ENCODE data around the gene PPP2R2B.
"Not testable (repeated sequence)": the region's sequence is repeated elsewhere in the genome, so short reads cannot be mapped to it uniquely, and the experiment has no call there.

PPP2R2B gene

GRCh38 chr5:146731909-146732659, 146.5 kb downstream of the PPP2R2B start:
- DNase-seq = no peak

DNA sequence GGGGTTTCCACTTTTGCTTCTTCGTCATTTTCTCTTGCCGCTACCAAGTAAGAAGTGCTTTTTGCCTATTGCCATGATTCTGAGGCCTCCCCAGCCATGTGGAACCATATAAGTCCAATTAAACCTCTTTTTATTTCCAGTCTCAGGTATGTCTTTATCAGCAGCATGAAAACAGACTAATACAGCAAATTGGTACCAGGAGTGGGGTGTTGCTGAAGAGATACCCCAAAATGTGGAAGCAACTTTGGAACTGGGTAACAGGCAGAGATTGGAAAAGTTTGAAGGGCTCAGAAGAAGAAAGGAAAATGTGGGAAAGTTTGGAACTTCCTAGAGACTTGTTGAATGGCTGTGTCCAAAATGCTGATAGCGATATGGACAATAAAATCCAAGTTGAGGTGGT, 149.8 kb downstream of the PPP2R2B start:
- DNase-seq = not testable (repeated sequence)

GRCh38 chr5:146726891-146727290, 151.7 kb downstream of the PPP2R2B start:
- no peak for DNase-seq

GRCh38 chr5:146726020-146726419, 152.5 kb downstream of the PPP2R2B start:
- DNase-seq = no peak

- no peak for DNase-seq
Observed at GRCh38 chr5:146725025-146725424, 153.5 kb downstream of the PPP2R2B start.

DNA sequence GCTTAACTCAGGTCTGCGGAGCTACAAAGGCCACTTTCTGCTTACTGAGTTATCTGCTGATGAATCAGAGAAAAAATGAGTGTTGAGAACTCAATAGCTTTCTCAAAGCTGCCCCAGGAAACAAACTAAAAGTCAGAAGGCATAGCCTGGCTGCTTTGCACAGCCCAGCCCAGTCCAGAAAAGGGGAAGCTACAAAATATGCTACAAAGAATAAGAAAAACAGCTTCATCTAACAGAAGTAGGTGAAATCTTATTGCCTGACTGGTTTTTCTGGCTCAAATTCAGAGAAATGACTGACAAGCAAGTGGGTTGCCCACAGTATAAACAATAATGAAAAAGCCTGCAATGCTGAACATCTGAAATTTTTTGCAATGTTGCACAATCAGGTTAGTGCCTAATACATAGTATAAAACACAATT, 156.2 kb downstream of the PPP2R2B start:
- no peak for DNase-seq

GRCh38 chr5:146721073-146721815, 157.3 kb downstream of the PPP2R2B start:
- no peak for DNase-seq

- no peak for DNase-seq
Observed at GRCh38 chr5:146720107-146720506, 158.4 kb downstream of the PPP2R2B start.

DNA sequence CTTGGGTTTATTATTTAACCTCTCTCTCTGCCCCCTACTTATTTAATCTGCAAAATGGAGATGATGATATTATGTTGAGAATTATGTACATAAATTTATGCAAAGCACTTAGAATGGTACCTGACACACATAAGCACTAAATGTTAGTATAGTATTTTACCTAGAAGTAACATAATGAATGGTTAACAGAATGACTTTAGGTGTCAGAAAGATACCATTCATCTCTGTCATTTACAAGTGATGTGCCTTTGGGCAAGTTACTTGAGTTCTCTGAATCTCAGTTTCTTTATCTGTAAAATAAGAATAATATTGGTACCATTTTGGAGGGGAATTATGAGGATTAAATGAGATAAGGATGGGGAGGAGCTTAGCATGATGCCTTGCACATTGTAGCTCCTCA, 159.4 kb downstream of the PPP2R2B start:
- DNase-seq = no peak

- DNase-seq = no peak
Observed at GRCh38 chr5:146718609-146719008, 159.9 kb downstream of the PPP2R2B start.

DNA sequence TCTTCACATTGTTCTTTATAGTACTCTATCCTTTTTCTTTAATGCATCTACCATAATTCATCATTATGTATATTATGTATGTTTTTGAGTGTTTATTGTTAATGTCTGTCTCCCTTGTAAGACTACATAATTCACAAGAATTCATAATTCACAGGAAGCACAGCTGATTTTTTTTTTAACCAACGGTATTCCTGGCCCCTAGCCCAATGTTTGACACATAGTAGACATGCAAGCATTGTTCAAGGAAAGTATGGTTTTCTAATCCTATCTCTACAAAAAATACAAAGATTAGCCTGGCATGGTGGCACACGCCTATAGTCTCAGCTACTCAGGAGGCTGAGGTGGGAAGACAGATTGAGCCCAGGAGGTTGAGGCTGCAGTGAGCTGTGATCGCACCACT, 160.6 kb downstream of the PPP2R2B start:
- no peak for DNase-seq

DNA sequence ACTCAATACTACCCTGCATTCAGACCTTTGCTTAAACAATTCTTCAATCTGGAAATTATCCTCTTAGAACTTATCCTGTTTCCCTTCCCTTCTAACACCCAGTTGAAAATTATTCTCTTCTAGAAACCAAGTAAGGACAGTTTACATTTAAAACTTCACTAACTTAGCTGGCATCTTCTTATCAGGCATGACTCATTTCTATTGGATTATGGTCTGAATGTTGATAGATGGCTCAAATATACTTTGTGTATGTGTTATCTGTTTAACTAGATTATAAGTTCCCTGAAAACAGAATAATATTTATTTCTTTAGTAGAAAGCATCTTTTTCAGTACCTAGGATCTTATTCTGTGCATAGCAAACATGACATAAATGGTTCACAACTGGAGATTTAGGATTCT, 161.9 kb downstream of the PPP2R2B start:
- no peak for DNase-seq

DNA sequence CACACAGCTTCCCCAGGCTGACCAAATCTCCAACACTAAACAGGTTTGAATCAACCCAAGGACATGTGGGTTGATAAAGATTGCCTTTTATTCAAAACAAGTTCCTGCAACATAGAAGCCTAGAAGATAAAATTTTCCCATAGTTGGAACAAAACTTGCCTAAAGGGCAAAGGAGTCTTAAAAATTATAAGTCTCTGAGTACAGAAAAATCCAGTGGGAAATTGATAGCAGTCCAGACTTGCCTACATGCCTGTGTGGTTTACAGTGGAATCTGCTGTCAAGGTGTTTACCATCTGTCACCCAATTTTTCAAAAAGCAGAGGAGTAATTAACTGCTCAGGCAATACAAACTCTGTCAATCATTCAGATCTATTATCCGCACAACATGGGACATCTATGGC, 168.2 kb downstream of the PPP2R2B start:
- DNase-seq = peak; percentile 89

GRCh38 chr5:146707316-146707715, 171.2 kb downstream of the PPP2R2B start:
- DNase-seq = no peak

DNA sequence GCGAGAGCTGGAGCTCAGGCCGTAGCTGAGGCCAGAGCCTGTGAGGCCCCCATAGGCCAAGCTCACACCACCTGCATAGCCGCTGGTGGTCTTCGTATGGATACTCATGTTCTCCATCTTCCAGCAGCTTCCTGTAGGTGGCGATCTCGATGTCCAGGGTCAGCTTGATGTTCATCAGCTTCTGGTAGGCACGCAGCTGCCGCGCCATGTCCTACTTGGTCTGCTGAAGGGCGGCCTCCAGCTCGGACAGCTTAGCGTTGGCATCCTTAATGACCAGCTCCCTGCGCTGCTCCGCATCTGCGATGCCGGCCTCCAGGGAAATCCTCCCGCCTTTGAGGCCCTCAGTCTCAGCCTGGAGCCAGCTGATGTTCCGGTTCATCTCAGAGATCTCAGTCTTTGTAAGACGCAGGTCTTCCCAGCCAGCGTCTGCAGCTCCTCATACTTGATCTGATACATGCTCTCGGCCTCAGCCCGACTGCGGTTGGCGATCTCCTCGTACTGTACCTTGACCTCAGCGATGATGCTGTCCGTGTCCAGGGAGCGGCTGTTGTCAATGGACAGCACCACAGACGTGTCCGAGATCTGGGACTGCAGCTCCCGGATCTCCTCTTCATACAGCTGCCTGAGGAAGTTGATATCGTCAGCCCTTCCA, 172.1 kb downstream of the PPP2R2B start:
- DNase-seq = no peak

GRCh38 chr5:146704949-146705665, 173.4 kb downstream of the PPP2R2B start:
- no peak for DNase-seq

- no peak for DNase-seq
Observed at GRCh38 chr5:146703899-146704298, 174.7 kb downstream of the PPP2R2B start.

- no peak for DNase-seq
Observed at GRCh38 chr5:146703499-146703898, 175.1 kb downstream of the PPP2R2B start.

- peak; percentile 55 for DNase-seq
Observed at GRCh38 chr5:146699664-146700418, 178.7 kb downstream of the PPP2R2B start.

- no peak for DNase-seq
Observed at GRCh38 chr5:146699138-146699537, 179.4 kb downstream of the PPP2R2B start.

GRCh38 chr5:146698651-146699050, 179.9 kb downstream of the PPP2R2B start:
- DNase-seq = peak; percentile 32

DNA sequence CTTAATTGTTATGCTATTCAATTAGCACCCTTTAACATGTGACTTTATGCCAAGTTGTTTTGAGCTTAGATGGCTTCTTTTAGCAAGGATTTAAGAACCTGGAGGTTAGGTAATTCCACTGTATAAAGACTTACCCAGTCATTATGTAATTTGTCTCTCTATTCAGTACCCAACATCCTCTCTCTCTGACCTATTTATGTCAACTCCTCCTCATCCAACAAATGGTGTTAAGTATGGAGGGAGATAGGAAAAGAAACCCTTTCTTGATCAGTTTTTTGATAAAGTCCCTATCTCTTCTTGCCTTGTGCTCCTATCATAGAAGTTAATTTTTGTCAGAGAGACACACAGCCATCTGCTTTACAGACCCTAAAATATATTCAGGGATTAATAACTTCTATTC, 181.3 kb downstream of the PPP2R2B start:
- DNase-seq = no peak
